ENCODE data around the gene URM1.
"Not testable (repeated sequence)": the region's sequence is repeated elsewhere in the genome, so short reads cannot be mapped to it uniquely, and the experiment has no call there.

The URM1 gene

DNA sequence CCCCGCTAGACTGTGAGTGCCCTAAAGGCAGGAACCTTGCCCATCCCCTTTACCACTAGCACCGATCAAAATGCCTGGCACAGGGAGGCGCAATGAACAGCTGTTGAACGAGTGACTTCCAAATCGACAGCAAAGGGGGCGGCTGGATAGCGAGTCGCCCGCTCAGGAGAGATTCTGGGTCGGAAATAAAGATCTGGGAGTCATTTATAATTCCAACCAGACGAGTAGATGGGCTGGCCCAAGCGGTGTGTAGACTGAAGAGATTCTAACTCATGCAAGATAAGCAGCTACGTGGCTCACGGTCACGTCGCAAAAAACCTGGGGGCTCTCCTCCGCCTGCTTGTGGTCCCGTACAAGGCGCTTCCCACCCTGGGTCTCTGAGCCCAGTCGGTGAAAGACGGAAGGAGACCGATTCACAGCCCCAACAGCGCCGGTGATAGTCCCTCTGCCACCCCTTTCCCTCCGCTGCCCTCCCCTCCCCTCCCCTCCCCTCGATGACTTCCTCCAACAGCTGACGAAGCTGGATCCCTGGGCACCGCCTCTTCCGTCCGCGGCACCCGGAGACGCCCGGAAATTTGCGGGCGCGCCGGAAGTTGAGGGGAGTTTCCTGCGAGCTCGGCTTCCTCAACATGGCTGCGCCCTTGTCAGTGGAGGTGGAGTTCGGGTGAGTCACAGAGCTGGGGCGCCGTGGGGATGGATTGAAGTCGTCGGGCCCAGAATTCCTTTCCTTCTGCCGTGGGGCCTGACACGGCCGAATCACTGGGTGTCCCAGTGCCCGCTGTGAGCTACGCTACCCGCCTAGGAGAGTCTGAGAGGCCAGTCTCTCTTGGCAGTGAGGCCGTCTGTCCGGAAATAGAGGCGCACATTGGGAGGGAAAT, at the start of gene URM1:
Gene URM1 (plus strand): TSS at position 623 of the 878 bp plus-strand sequence. CDS start 7 bp downstream, at position 630.
- peak; percentile 78 for FAIRE-seq

GRCh38 chr9:128321879-128322403, 49.2 kb upstream of the URM1 start:
- DNase-seq (ENCODE audit: low spot score) (no peak), FAIRE-seq (no peak)

More for the DNA sequence above, at the start of gene URM1:
- peak; percentile 89 for DNase-seq (ENCODE audit: low spot score)

- peak; percentile 87 for DNase-seq (ENCODE audit: low spot score)
- no peak for FAIRE-seq
Measured at GRCh38 chr9:128322404-128323211, 48.6 kb upstream of the URM1 start, which contains the start of the genes COQ4 and TRUB2. Gene COQ4, plus strand, starts transcription at chr9:128322839. Its CDS starts 20 bp downstream, at chr9:128322859. Gene TRUB2, minus strand, starts transcription at chr9:128322447. Its CDS starts 39 bp downstream, at chr9:128322408.

DNA sequence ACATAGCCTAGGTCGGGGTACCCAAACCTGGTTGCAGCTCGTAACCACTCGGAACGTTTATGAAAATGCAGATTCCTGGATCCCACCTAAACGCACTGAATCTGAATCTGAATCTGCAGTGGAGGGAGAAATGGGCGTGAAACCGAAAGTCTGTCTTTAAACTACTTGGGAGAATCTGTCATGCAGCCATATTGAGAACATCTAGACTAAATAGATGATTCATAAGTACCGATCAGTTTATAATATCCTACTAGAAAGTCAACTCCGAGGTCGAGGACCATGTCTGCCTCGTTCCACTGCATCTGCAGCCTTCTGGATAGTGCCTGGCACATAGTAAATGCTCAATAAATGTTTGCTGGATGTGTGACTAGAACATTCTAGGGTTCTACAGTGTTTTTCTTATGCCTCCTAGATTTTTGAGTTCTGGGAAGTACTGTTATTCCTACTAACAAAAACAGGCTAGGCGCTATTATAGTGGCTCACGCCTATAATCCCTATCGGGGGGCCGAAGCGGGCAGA, 47.9 kb upstream of the URM1 start:
- no peak for FAIRE-seq

DNA sequence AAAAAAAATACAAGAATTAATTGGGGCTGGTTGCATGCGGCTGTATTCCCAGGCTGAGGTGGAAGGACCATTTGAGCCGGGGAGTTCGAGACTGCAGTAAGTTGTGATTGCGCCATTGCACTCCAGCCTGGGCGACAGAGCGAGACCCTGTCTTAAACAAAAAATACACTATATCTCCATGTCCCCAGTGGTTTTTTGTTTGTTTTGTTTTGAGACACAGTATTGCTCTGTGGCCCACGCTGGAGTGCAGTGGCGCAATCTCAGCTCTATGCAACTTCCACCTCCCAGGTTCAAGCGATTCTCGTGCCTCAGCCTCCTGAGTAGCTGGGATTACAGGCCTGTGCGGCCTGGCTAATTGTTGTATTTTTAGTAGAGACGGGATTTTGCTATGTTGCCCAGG, 47.4 kb upstream of the URM1 start:
- no peak for DNase-seq (ENCODE audit: low spot score)
- no peak for FAIRE-seq

More for the DNA sequence above, 47.9 kb upstream of the URM1 start:
- DNase-seq (ENCODE audit: low spot score) = no peak

DNA sequence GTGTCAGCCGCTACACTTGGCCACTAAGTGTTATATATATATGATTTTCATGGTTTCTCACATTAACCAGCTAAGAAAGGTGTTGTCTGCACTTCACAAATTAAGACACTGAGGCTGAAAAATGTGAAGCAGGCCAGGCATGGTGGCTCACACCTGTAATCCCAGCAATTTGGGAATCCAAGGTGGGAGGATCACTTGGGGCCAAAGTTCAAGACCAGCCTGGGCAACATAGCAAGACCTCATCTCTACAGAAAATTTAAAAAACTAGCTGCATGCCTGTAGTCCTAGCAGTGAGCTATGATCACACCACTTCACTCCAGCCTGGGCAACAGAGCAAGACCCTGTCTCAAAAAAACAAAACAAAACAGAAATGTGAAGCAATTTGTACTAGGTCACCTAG, 46.8 kb upstream of the URM1 start:
- DNase-seq (ENCODE audit: low spot score) (no peak), FAIRE-seq (no peak)

DNA sequence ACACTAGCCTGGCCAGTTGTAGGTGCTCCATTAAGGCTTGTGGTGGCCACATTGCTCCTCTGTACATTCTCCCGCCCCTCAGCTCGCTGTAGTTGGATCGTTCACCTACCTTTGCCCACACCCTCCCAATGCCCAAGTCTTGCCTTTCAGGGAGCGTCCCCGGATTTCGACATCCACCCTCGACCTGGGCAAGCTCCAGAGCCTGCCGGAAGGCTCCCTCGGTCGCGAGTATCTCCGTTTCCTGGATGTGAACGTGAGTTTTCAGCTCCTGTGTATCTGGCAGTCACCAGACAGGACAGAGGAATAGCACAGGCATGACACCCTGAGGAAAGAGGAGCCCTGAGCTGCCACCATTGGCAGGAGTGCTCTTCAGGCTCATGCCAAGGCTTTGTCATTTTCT, 45.5 kb upstream of the URM1 start:
- DNase-seq (ENCODE audit: low spot score) (no peak), FAIRE-seq (no peak)

- no peak for DNase-seq (ENCODE audit: low spot score)
Measured at GRCh38 chr9:128333451-128333869, 37.7 kb upstream of the URM1 start.

GRCh38 chr9:128335161-128335560, 36.0 kb upstream of the URM1 start:
- FAIRE-seq = no peak

More at GRCh38 chr9:128333451-128333869, 37.7 kb upstream of the URM1 start:
- FAIRE-seq = no peak

DNA sequence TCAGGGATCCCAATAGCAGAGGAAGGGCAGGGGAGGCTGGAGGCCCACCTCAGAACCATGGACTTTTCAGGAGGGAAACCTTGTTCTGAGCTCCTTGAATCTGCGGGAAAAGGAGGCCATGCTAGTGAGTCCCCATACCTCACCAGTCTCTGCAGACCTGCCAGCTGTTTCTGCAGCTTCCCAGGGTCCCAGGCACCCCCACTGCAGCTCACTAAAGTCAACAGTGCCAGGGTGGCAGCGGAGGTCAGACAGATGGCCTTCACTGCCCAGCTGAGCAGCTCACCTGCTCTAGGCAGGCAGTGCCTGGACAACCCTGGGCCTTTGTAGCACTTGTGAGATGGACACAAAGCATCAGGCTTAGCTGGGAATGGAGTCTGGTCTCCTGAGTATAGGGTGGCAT, 35.3 kb upstream of the URM1 start:
- FAIRE-seq (no peak), DNase-seq (ENCODE audit: low spot score) (no peak)

More at GRCh38 chr9:128335161-128335560, 36.0 kb upstream of the URM1 start:
- no peak for DNase-seq (ENCODE audit: low spot score)

GRCh38 chr9:128337936-128338335, 33.2 kb upstream of the URM1 start:
- DNase-seq (ENCODE audit: low spot score) (no peak), FAIRE-seq (no peak)

DNA sequence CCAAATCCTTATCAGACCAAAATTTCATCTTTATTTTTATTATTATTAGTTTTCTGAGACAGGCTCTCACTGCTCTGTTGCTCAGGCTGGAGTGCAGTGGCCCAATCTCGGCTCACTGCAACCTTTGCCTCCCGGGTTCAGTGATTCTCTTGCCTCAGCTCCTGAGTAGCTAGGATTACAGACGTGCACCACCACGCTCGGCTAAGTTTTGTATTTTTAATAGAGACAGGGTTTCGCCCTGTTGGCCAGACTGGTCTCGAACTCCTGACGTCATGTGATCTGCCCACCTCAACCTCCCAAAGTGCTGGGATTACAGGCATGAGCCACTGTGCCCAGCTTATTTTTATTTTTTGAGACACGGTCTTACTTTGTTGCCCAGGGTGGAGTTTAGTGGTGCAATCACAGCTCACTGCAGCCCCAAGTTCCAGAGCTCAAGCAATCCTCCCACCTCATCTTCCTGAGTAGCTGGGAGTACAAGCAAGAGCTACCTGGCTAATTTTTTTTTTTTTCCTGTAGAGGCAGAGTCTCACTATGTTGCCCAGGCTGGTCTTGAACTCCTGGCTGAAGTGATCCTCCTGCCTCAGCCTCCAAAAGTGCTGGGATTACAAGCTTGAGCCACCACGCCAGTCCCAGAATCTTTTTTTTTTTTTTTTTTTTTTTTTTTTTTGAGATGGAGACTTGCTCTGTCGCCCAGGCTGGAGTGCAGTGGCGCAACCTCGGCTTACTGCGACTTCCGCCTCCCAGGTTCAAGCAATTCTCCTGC, 32.1 kb upstream of the URM1 start:
- not testable (repeated sequence) for DNase-seq (ENCODE audit: low spot score); FAIRE-seq

DNA sequence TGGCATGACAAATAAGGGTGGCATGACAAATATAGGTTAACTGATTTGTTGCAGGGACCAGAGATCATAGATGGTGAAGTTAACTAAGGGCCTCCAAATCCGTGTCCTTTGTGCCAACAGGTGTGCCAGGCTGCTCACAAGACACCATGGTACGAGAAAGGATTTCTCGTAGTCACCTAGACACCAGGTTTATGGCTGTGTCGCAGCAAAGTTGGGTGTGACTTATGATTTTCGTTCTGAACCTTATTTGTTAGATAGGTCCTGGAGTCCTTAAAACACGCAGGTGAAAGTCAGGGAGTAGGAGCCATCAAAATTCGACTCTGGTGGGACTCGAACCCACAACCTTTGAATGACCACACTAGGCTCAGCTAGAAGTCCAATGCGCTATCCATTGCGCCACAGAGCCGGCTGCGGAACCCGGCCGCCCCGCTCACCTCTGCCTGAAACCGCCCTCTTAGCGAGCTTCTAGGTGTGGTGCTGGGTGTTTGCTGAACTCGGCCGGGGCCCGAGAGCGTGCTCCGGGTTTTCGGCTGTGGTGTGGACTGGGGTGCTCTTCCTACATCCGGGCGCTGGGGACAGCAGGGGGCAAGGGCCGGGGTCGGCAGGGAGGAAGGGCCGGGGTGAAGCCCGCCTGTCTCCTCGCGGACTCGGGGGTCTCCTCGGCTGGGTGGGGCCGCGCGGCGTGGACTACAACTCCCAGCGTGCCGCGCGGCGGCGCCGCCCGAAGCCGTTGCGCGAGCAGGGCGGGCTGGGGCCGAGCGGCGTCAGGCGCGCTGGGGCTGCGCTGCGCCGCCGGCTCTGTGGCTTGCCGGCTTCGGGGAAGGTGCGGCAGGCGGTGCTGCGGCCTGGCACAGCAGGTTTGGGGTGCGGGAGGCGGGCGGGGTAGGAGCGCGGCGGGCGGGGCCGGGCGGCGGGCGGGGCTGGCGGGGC, 31.1 kb upstream of the URM1 start, which contains the start of gene SLC27A4:
Gene SLC27A4 (plus strand): TSS at position 767 of the 930 bp plus-strand sequence. CDS start 2,606 bp downstream, outside the sequence.
- DNase-seq (ENCODE audit: low spot score) (peak; percentile 94), FAIRE-seq (peak; percentile 47)

GRCh38 chr9:128340691-128341434, 30.3 kb upstream of the URM1 start:
- FAIRE-seq = no peak
- DNase-seq (ENCODE audit: low spot score) = no peak

- FAIRE-seq (no peak), DNase-seq (ENCODE audit: low spot score) (peak; percentile 69)
Measured at GRCh38 chr9:128341435-128341849, 29.7 kb upstream of the URM1 start.

- FAIRE-seq (no peak), DNase-seq (ENCODE audit: low spot score) (no peak)
Measured at GRCh38 chr9:128342971-128343680, 28.0 kb upstream of the URM1 start.

DNA sequence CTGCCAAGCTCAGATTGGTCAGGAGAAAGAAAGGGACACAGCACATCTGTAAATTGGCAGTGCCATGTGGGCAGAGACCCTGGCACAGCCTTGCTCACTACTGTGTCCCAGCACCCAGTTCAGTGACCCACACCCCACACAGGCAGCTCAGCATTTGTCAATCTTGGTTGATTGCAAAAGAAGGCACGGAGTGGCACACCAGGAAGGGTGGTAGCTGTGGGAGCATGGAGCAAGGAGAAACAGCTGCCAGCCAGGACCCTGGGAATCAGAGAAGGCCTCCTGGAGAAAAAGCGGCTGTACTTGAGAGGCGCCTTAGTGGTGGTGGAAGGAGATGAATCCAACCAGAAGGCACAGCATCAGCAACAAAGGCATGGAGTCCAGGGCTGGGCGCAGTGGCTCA, 27.3 kb upstream of the URM1 start:
- no peak for FAIRE-seq
- DNase-seq (ENCODE audit: low spot score) = no peak

All from RCC 7860 (cell line).